ENCODE results near the gene SECTM1.

DNA sequence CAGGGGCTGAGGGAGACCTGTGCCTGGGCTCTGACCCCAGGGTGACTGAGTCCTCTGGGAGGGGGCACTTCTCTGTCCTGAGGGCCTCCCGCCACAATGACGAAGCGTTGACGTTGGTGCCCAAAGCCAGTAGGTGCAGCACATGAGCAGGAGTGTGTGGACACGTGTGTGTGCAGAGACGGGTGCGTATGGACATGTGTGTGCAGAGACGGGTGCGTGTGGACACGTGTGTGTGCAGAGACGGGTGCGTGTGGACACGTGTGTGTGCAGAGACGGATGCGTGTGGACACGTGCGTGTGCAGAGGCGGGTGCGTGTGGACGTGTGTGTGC, 15.4 kb downstream of the SECTM1 start:
- no peak for TF ChIP-seq EZH2 (IDR thresholded peaks at IDR 0.05; ENCODE audit: insufficient read depth, low read length)
- TF ChIP-seq, protein P1, sequence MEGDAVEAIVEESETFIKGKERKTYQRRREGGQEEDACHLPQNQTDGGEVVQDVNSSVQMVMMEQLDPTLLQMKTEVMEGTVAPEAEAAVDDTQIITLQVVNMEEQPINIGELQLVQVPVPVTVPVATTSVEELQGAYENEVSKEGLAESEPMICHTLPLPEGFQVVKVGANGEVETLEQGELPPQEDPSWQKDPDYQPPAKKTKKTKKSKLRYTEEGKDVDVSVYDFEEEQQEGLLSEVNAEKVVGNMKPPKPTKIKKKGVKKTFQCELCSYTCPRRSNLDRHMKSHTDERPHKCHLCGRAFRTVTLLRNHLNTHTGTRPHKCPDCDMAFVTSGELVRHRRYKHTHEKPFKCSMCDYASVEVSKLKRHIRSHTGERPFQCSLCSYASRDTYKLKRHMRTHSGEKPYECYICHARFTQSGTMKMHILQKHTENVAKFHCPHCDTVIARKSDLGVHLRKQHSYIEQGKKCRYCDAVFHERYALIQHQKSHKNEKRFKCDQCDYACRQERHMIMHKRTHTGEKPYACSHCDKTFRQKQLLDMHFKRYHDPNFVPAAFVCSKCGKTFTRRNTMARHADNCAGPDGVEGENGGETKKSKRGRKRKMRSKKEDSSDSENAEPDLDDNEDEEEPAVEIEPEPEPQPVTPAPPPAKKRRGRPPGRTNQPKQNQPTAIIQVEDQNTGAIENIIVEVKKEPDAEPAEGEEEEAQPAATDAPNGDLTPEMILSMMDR (IDR thresholded peaks at IDR 0.05; ENCODE audit: insufficient read depth, low read depth, low read length): no peak
